ENCODE data around the gene OR52W1. TPM values are rescaled to one million over a fixed set of nuclear protein-coding genes. Genes with fewer than 3 reads are reported as not detected.

The OR52W1 gene, protein sequence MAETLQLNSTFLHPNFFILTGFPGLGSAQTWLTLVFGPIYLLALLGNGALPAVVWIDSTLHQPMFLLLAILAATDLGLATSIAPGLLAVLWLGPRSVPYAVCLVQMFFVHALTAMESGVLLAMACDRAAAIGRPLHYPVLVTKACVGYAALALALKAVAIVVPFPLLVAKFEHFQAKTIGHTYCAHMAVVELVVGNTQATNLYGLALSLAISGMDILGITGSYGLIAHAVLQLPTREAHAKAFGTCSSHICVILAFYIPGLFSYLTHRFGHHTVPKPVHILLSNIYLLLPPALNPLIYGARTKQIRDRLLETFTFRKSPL
- total RNA-seq = not detected
- polyA plus RNA-seq (2013, experiment 1 of 2) = not detected
- not detected for polyA plus RNA-seq (2013, experiment 2 of 2)
- long read RNA-seq, experiment 1 = 0 reads
- long read RNA-seq, experiment 2 = 0 reads
- long read RNA-seq, experiment 3 = 0 reads
- long read RNA-seq, experiment 4 = 0 reads

DNA sequence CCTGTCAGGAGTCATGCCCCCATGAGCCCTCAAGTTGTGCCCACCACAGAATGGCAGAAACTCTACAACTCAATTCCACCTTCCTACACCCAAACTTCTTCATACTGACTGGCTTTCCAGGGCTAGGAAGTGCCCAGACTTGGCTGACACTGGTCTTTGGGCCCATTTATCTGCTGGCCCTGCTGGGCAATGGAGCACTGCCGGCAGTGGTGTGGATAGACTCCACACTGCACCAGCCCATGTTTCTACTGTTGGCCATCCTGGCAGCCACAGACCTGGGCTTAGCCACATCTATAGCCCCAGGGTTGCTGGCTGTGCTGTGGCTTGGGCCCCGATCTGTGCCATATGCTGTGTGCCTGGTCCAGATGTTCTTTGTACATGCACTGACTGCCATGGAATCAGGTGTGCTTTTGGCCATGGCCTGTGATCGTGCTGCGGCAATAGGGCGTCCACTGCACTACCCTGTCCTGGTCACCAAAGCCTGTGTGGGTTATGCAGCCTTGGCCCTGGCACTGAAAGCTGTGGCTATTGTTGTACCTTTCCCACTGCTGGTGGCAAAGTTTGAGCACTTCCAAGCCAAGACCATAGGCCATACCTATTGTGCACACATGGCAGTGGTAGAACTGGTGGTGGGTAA lies at the start of gene OR52W1:
Gene OR52W1, plus strand, starts transcription at position 51 of the 637 bp plus-strand sequence. Its CDS starts 0 bp downstream, at position 51.
- no peak within 1 kb of the TSS for H3K27ac Mint-ChIP-seq
- no peaks in the 10 kb centered on the region for H3K27me3 ChIP-seq (ENCODE audit: control insufficient read depth, insufficient read depth, low read length, poor library complexity, severe bottlenecking)
- DNase-seq = no peak
- WGBS, 2 experiments (ENCODE audit: insufficient coverage in 1 of 2, insufficient read length in 1 of 2) = 93 to 100% methylated on average over 1 to 5 of the region's 5 CpGs
- no peaks in the 10 kb centered on the region for H3K9me3 ChIP-seq (ENCODE audit: control insufficient read depth, low read length)
- no peak within 1 kb of the TSS for H3K4me3 ChIP-seq (ENCODE audit: low read length)
- no peaks in the 10 kb centered on the region for H3K27me3 Mint-ChIP-seq (ENCODE audit: insufficient read depth)
- H3K9ac ChIP-seq (ENCODE audit: extremely low read depth, low read length, poor library complexity, severe bottlenecking) = no peak within 1 kb of the TSS
- H3K9me3 Mint-ChIP-seq = no peaks in the 10 kb centered on the region
- H3K36me3 Mint-ChIP-seq (ENCODE audit: low read depth) = peaks cover 7% of the 10 kb centered on the region
- H3K36me3 ChIP-seq (ENCODE audit: control insufficient read depth, insufficient read depth, low read length) = peaks cover 14% of the 10 kb centered on the region
- TF ChIP-seq, protein P1, sequence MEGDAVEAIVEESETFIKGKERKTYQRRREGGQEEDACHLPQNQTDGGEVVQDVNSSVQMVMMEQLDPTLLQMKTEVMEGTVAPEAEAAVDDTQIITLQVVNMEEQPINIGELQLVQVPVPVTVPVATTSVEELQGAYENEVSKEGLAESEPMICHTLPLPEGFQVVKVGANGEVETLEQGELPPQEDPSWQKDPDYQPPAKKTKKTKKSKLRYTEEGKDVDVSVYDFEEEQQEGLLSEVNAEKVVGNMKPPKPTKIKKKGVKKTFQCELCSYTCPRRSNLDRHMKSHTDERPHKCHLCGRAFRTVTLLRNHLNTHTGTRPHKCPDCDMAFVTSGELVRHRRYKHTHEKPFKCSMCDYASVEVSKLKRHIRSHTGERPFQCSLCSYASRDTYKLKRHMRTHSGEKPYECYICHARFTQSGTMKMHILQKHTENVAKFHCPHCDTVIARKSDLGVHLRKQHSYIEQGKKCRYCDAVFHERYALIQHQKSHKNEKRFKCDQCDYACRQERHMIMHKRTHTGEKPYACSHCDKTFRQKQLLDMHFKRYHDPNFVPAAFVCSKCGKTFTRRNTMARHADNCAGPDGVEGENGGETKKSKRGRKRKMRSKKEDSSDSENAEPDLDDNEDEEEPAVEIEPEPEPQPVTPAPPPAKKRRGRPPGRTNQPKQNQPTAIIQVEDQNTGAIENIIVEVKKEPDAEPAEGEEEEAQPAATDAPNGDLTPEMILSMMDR (conservative IDR thresholded peaks at IDR 0.05) = no peak
- H3K4me3 Mint-ChIP-seq = no peak within 1 kb of the TSS
- H3K27ac ChIP-seq (ENCODE audit: low read depth, low read length) = no peak within 1 kb of the TSS
- peaks cover under 1% of the 10 kb centered on the region for H3K4me1 Mint-ChIP-seq
- H3K4me1 ChIP-seq (ENCODE audit: control insufficient read depth, insufficient read depth, low read length) = no peaks in the 10 kb centered on the region

DNA sequence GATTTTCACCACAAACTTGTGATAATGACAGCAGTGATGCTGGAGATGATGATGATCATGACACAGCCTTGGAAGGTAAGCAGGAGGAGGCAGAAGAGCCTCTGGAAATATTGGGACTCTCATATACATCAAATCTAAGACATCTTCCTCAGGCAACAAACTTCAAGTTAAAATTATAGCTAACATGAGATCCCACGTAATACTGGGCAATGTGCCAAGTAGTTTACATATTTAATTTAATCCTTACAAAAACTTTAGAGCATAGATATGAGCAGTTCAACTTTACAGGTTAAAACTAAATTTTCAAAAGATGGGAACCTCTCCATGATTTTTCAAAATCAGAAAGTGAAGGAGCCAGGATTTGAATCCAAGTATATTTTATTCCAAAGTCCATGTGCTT lies 47.9 kb upstream of the OR52W1 start:
- WGBS, 2 experiments (ENCODE audit: insufficient coverage in 1 of 2, insufficient read length in 1 of 2) = 100% methylated on average over 1 of the region's 1 CpG; no CpG with 5 or more reads in 1 of the 2 experiments
- Mint-ChIP-seq H3K36me3 (ENCODE audit: low read depth) (peaks cover 3% of the 10 kb centered on the region), H3K9me3 (peaks cover 18% of the 10 kb centered on the region), H3K4me3 (no peak overlapping the region), H3K4me1 (no peaks in the 10 kb centered on the region), H3K27me3 (ENCODE audit: insufficient read depth) (no peaks in the 10 kb centered on the region), H3K27ac (no peak overlapping the region)
- Histone ChIP-seq H3K27ac (ENCODE audit: low read depth, low read length) (no peak overlapping the region), H3K9ac (ENCODE audit: extremely low read depth, low read length, poor library complexity, severe bottlenecking) (no peak overlapping the region), H3K9me3 (ENCODE audit: control insufficient read depth, low read length) (peaks cover 10% of the 10 kb centered on the region), H3K4me1 (ENCODE audit: control insufficient read depth, insufficient read depth, low read length) (no peaks in the 10 kb centered on the region), H3K4me3 (ENCODE audit: low read length) (no peak overlapping the region), H3K27me3 (ENCODE audit: control insufficient read depth, insufficient read depth, low read length, poor library complexity, severe bottlenecking) (no peaks in the 10 kb centered on the region), H3K36me3 (ENCODE audit: control insufficient read depth, insufficient read depth, low read length) (no peaks in the 10 kb centered on the region)
- DNase-seq = no peak
- TF ChIP-seq, protein P1 (conservative IDR thresholded peaks at IDR 0.05) = no peak

DNA sequence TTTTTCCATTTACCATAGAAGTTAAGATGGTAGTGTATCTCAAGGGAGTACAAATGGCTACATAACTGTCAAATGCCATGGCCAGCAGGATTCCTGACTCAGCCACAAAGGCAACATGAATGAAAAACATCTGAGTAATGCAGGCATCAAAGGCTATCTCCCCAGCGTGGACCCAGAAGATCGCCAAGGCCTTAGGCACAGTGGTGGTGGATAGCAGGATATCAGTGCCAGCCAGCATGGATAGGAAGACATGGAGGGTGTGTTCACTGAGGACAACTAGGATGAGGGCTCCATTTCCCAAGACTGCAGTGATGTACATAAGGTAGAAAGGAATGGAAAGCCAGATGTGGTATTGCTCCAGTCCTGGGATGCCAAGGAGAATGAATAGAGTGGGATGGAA lies 46.9 kb upstream of the OR52W1 start:
- Histone ChIP-seq H3K27ac (ENCODE audit: low read depth, low read length) (no peak overlapping the region), H3K4me3 (ENCODE audit: low read length) (no peak overlapping the region), H3K9ac (ENCODE audit: extremely low read depth, low read length, poor library complexity, severe bottlenecking) (no peak overlapping the region), H3K9me3 (ENCODE audit: control insufficient read depth, low read length) (peaks cover 10% of the 10 kb centered on the region), H3K27me3 (ENCODE audit: control insufficient read depth, insufficient read depth, low read length, poor library complexity, severe bottlenecking) (no peaks in the 10 kb centered on the region), H3K36me3 (ENCODE audit: control insufficient read depth, insufficient read depth, low read length) (no peaks in the 10 kb centered on the region), H3K4me1 (ENCODE audit: control insufficient read depth, insufficient read depth, low read length) (peaks cover under 1% of the 10 kb centered on the region)
- Mint-ChIP-seq H3K4me3 (no peak overlapping the region), H3K36me3 (ENCODE audit: low read depth) (peaks cover 3% of the 10 kb centered on the region), H3K4me1 (peaks cover 9% of the 10 kb centered on the region), H3K9me3 (peaks cover 18% of the 10 kb centered on the region), H3K27ac (no peak overlapping the region), H3K27me3 (ENCODE audit: insufficient read depth) (no peaks in the 10 kb centered on the region)
- WGBS, 2 experiments (ENCODE audit: insufficient coverage in 1 of 2, insufficient read length in 1 of 2) = 92 to 100% methylated on average over 1 to 2 of the region's 2 CpGs
- TF ChIP-seq, protein P1 (conservative IDR thresholded peaks at IDR 0.05) = no peak
- DNase-seq = no peak

Measured in endodermal cell (in vitro differentiated cells).